GM12891 (cell line): ENCODE results near the gene TMEM51.

Experiments
- PAX5 ChIP-seq: IDR thresholded peaks from 2 replicates; pipeline ENCODE4 v1.6.1; 2011; ENCODE audit warnings: low read length, moderate library complexity, mild to moderate bottlenecking; ENCODE audit not compliant: insufficient read depth, severe bottlenecking
- POLR2A ChIP-seq: IDR thresholded peaks from 2 replicates; pipeline ENCODE4 v1.6.1; 2011; ENCODE audit warnings: low read depth, low read length, control low read depth
- POLR2AphosphoS5 ChIP-seq: IDR thresholded peaks from 2 replicates; pipeline ENCODE4 v1.6.1; 2011; ENCODE audit warnings: low read depth, low read length, control low read depth
- POU2F2 ChIP-seq: IDR thresholded peaks from 2 replicates; pipeline ENCODE4 v1.6.1; 2011; ENCODE audit warnings: low read depth, mild to moderate bottlenecking, control low read depth, low read length, moderate library complexity

DNA sequence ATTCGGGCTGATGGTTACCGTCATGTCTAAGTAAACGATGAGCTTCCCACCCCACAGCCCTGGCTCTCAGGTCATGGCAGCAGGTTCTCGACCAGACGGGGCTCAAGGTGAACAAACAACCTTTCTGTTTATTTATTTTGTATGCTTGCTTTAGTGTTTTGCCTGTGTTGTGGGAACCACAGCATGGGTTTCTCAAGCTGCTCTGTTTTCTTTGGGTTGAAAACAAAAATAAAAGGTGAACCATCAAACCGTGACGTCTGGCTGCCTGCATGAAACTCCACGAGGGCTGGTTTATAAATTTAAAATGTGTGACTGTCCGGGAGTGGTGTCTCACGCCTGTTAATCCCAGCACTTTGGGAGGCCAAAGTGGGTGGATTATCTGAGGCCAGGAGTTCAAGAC is 28.0 kb downstream of the TMEM51 start:
- TF ChIP-seq PAX5 (no peak), POLR2AphosphoS5 (no peak), POU2F2 (no peak), POLR2A (no peak)
